Heart left ventricle (tissue), 13 donors: ENCODE data around the gene PRX.
"Not testable (repeated sequence)": the region's sequence is repeated elsewhere in the genome, so short reads cannot be mapped to it uniquely, and the experiment has no call there.

ENCODE experiments used
- POLR2A ChIP-seq, 2 donors: fragments of 450-650 bp; IDR thresholded peaks; one replicate each; pipeline ENCODE4 v1.6.1; 2017; ENCODE audit warnings: antibody characterized with exemption in 2 of 2, mild to moderate bottlenecking in 2 of 2, moderate library complexity in 2 of 2
- TF ChIP-seq, protein P1 (sequence below), 12 donors: fragments of 200-600 bp; sonication (generic) in 4 of 12; IDR thresholded peaks; one replicate each; pipeline versions ENCODE4 v1.5.0 to v1.8.0; 2018 to 2022; ENCODE audit warnings: antibody characterized with exemption in 12 of 12, mild to moderate bottlenecking in 5 of 12
- donor health status: ischemic (EF 13 %, LVEDD 7.1; RV severe dilation, severe dysfunction).
- donor health status: DM: no; HTN: yes; CAD: no.
- donor health status: DM: no; HTN: no; CAD: no.
- donor health status: ischemic (EF 25% LVEDD 6.9; RV normal size, moderate dysfunction).
- donor health status: ischemic (EF 25% LVEDD 5.7; RV mildly dilated, moderate dysfunction).
- donor health status: ischemic (EF 35%, LVEDD 5.7; RV mildly dilated, moderate dysfunction).
- donor health status: nonischemic (EF 11% LVEDD 7.7; RV severe dilation, severe dysfunction).
- donor health status: DM: yes; HTN: yes; CAD: no.
- donor health status: PGD.
- donor health status: ischemic (EF 29% LVEDD 5.4; RV normal size, mild dysfunction).
- donor health status: nonischemic (EF 23%, LVEDD 6.1; RV moderate dilation, normal function).

- TF ChIP-seq, protein P1, sequence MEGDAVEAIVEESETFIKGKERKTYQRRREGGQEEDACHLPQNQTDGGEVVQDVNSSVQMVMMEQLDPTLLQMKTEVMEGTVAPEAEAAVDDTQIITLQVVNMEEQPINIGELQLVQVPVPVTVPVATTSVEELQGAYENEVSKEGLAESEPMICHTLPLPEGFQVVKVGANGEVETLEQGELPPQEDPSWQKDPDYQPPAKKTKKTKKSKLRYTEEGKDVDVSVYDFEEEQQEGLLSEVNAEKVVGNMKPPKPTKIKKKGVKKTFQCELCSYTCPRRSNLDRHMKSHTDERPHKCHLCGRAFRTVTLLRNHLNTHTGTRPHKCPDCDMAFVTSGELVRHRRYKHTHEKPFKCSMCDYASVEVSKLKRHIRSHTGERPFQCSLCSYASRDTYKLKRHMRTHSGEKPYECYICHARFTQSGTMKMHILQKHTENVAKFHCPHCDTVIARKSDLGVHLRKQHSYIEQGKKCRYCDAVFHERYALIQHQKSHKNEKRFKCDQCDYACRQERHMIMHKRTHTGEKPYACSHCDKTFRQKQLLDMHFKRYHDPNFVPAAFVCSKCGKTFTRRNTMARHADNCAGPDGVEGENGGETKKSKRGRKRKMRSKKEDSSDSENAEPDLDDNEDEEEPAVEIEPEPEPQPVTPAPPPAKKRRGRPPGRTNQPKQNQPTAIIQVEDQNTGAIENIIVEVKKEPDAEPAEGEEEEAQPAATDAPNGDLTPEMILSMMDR (IDR thresholded peaks at IDR 0.05) = not testable (repeated sequence)
- TF ChIP-seq POLR2A (IDR thresholded peaks at IDR 0.05) = not testable (repeated sequence)
These were observed 15.0 kb upstream of the PRX start for GRCh38 chr19:40428197-40428596.
